DND-41 (cell line): ENCODE data around the gene CARS1.

Experiments used
- CTCF ChIP-seq: IDR thresholded peaks from 2 replicates; pipeline ENCODE4 v1.5.1; 2012; ENCODE audit warnings: borderline replicate concordance, low read length, moderate library complexity, mild to moderate bottlenecking; ENCODE audit not compliant: poor library complexity, severe bottlenecking; ENCODE audit errors: extremely low read depth
- EZH2 ChIP-seq: IDR thresholded peaks from 3 replicates; pipeline ENCODE4 v1.6.1; 2012; ENCODE audit warnings: borderline replicate concordance, low read depth, mild to moderate bottlenecking, moderate library complexity, low read length, inconsistent platforms; ENCODE audit not compliant: severe bottlenecking

GRCh38 chr11:2952290-2952689, 104.9 kb downstream of the CARS1 start:
- TF ChIP-seq CTCF (no peak), EZH2 (no peak)
